ENCODE measurements around the gene ACADS. TPM values are rescaled to one million over a fixed set of nuclear protein-coding genes. Genes with fewer than 3 reads are reported as not detected.

ACADS gene
- polyA plus RNA-seq, 2 donors: 13.7 to 14.9 TPM

- 0 to 1% methylated on average over 28 to 31 of the region's 31 CpGs for WGBS, 2 donors
- peak overlapping the region; percentile 85 to 95 for H3K4me3 ChIP-seq (ENCODE audit: low read depth in 1 of 2, low read length in 2 of 2)
- no peaks in the 10 kb centered on the region for H3K27me3 ChIP-seq (ENCODE audit: control insufficient read depth in 1 of 2, insufficient read depth in 2 of 2, low read length in 2 of 2)
- peak overlapping the region; percentile 87 to 97 for H3K27ac ChIP-seq (ENCODE audit: low read depth in 2 of 2, low read length in 1 of 2)
- H3K36me3 ChIP-seq (ENCODE audit: control insufficient read depth in 2 of 2, insufficient read depth in 2 of 2, low read length in 1 of 2): peaks cover 0 to 2% of the 10 kb centered on the region in 2 donors
- no peaks in the 10 kb centered on the region for H3K9me3 ChIP-seq (ENCODE audit: control insufficient read depth in 2 of 2, insufficient read depth in 1 of 2, low read depth in 1 of 2, low read length in 1 of 2)
- H3K4me1 ChIP-seq (ENCODE audit: control insufficient read depth in 2 of 2, insufficient read depth in 2 of 2, low read length in 1 of 2): peaks cover 0 to 6% of the 10 kb centered on the region in 2 donors
These were observed 37.9 kb upstream of the ACADS start for GRCh38 chr12:120687578-120688289.

- H3K36me3 ChIP-seq (ENCODE audit: control insufficient read depth in 2 of 2, insufficient read depth in 2 of 2, low read length in 1 of 2): peaks cover under 1 to 2% of the 10 kb centered on the region in 2 donors
- WGBS, 2 donors: 9 to 19% methylated on average over 6 of the region's 6 CpGs
- peak overlapping the region; percentile 31 to 85 for H3K4me3 ChIP-seq (ENCODE audit: low read depth in 1 of 2, low read length in 2 of 2)
- H3K27ac ChIP-seq (ENCODE audit: low read depth in 2 of 2, low read length in 1 of 2): peak overlapping the region in 1 of 2 donors; percentile 2
- peaks cover 0 to 6% of the 10 kb centered on the region in 2 donors for H3K4me1 ChIP-seq (ENCODE audit: control insufficient read depth in 2 of 2, insufficient read depth in 2 of 2, low read length in 1 of 2)
- no peaks in the 10 kb centered on the region for H3K9me3 ChIP-seq (ENCODE audit: control insufficient read depth in 2 of 2, insufficient read depth in 1 of 2, low read depth in 1 of 2, low read length in 1 of 2)
- H3K27me3 ChIP-seq (ENCODE audit: control insufficient read depth in 1 of 2, insufficient read depth in 2 of 2, low read length in 2 of 2): no peaks in the 10 kb centered on the region
These were observed 37.0 kb upstream of the ACADS start for GRCh38 chr12:120688527-120689071.

DNA sequence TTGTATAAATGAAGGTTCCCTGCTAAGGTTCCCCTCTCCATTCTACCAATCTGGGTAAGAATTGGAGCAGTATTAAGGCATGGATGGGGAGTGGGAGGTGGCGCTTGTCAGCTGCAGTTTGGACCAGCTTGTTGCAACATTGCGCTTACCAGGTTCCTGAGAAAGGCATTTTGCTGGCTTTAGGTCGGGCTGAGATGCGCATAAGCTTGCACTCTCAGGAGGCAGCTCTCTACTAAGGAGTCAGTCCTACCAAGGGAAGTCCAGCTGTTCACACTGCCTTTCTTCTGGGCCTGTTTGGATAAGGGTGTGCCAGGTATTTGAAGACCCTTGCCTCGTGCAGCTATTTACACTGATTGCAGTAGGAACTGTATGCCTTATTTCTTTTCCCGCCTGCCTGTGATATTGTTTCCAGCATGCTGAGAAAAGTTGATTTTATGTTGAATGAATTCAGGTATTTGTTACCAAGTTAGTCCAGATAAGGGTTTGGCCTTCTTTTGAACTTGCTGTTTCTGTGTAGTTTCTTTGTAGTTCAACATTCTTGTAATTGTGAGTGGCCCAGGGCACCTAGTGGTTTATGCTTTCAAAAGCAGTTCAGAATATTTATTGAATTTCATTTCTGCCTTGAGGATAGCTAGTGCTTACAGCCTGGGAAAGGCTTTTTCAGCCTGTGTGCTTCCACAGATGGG, 36.1 kb upstream of the ACADS start:
- peaks cover 7 to 8% of the 10 kb centered on the region in 2 donors for H3K36me3 ChIP-seq (ENCODE audit: control insufficient read depth in 2 of 2, insufficient read depth in 2 of 2, low read length in 1 of 2)
- no peaks in the 10 kb centered on the region for H3K27me3 ChIP-seq (ENCODE audit: control insufficient read depth in 1 of 2, insufficient read depth in 2 of 2, low read length in 2 of 2)
- WGBS, 2 donors: 50 to 76% methylated on average over 6 of the region's 6 CpGs
- H3K4me1 ChIP-seq (ENCODE audit: control insufficient read depth in 2 of 2, insufficient read depth in 2 of 2, low read length in 1 of 2): peaks cover 0 to 6% of the 10 kb centered on the region in 2 donors
- no peaks in the 10 kb centered on the region for H3K9me3 ChIP-seq (ENCODE audit: control insufficient read depth in 2 of 2, insufficient read depth in 1 of 2, low read depth in 1 of 2, low read length in 1 of 2)
- H3K4me3 ChIP-seq (ENCODE audit: low read depth in 1 of 2, low read length in 2 of 2): no peak overlapping the region
- no peak overlapping the region for H3K27ac ChIP-seq (ENCODE audit: low read depth in 2 of 2, low read length in 1 of 2)

- 83 to 92% methylated on average over 2 of the region's 2 CpGs for WGBS, 2 donors
- Histone ChIP-seq H3K27me3 (ENCODE audit: control insufficient read depth in 1 of 2, insufficient read depth in 2 of 2, low read length in 2 of 2) (no peaks in the 10 kb centered on the region), H3K4me3 (ENCODE audit: low read depth in 1 of 2, low read length in 2 of 2) (no peak overlapping the region), H3K27ac (ENCODE audit: low read depth in 2 of 2, low read length in 1 of 2) (no peak overlapping the region), H3K36me3 (ENCODE audit: control insufficient read depth in 2 of 2, insufficient read depth in 2 of 2, low read length in 1 of 2) (peaks cover 7 to 11% of the 10 kb centered on the region in 2 donors), H3K4me1 (ENCODE audit: control insufficient read depth in 2 of 2, insufficient read depth in 2 of 2, low read length in 1 of 2) (peaks cover 0 to 6% of the 10 kb centered on the region in 2 donors), H3K9me3 (ENCODE audit: control insufficient read depth in 2 of 2, insufficient read depth in 1 of 2, low read depth in 1 of 2, low read length in 1 of 2) (no peaks in the 10 kb centered on the region)
These were observed 35.6 kb upstream of the ACADS start for GRCh38 chr12:120690083-120690450.

DNA sequence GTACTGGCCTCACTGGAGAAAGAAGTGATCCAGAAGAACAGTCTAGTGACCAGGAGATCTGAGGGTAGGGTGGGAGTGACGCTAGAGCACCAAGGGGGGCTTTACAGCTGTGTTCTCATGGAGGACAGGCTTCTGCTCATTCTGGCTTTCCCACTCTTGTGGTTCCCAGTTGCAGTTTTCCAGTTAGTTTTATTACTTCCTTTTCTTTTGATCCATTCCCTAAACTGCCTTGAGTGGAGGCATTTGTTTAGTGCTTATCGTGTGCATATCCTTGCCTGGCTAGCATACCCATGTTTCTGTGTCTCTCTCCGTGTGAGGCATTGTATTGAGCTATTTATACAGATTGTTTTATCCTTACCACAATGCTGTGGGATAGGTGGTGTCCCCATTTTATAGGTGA, 34.6 kb upstream of the ACADS start:
- Histone ChIP-seq H3K4me1 (ENCODE audit: control insufficient read depth in 2 of 2, insufficient read depth in 2 of 2, low read length in 1 of 2) (peaks cover 0 to 6% of the 10 kb centered on the region in 2 donors), H3K27ac (ENCODE audit: low read depth in 2 of 2, low read length in 1 of 2) (no peak overlapping the region), H3K36me3 (ENCODE audit: control insufficient read depth in 2 of 2, insufficient read depth in 2 of 2, low read length in 1 of 2) (peaks cover 11 to 15% of the 10 kb centered on the region in 2 donors), H3K4me3 (ENCODE audit: low read depth in 1 of 2, low read length in 2 of 2) (no peak overlapping the region), H3K27me3 (ENCODE audit: control insufficient read depth in 1 of 2, insufficient read depth in 2 of 2, low read length in 2 of 2) (no peaks in the 10 kb centered on the region), H3K9me3 (ENCODE audit: control insufficient read depth in 2 of 2, insufficient read depth in 1 of 2, low read depth in 1 of 2, low read length in 1 of 2) (no peaks in the 10 kb centered on the region)
- WGBS, 2 donors: 57 to 82% methylated on average over 3 of the region's 3 CpGs

DNA sequence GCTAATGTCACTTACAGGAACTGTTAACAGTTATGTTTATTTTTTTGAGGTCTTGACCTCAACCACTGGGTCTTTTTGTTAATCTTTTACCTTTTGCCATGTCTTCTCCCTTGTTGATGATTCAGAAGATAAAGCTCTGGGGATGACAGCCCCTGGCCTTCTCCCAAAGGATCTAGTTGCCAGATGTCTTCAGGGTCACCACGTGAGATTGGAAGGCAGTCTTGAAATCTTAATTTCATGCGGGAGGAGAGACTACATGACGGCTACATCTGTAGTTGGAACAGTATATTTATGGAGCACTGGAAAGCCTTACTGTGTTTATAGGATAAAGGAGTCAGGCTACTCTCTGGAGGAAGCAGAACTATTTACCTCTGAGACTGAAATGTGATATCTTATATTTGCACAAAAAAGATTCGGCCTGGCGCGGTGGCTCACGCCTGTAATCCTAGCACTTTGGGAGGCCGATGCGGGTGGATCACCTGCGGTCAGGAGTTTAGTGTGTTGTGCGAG, 33.0 kb upstream of the ACADS start:
- H3K27me3 ChIP-seq (ENCODE audit: control insufficient read depth in 1 of 2, insufficient read depth in 2 of 2, low read length in 2 of 2): no peaks in the 10 kb centered on the region
- H3K36me3 ChIP-seq (ENCODE audit: control insufficient read depth in 2 of 2, insufficient read depth in 2 of 2, low read length in 1 of 2): peaks cover 11 to 20% of the 10 kb centered on the region in 2 donors
- no peak overlapping the region for H3K27ac ChIP-seq (ENCODE audit: low read depth in 2 of 2, low read length in 1 of 2)
- 61 to 68% methylated on average over 11 of the region's 11 CpGs for WGBS, 2 donors
- H3K9me3 ChIP-seq (ENCODE audit: control insufficient read depth in 2 of 2, insufficient read depth in 1 of 2, low read depth in 1 of 2, low read length in 1 of 2): no peaks in the 10 kb centered on the region
- H3K4me3 ChIP-seq (ENCODE audit: low read depth in 1 of 2, low read length in 2 of 2): no peak overlapping the region
- peaks cover 0 to 6% of the 10 kb centered on the region in 2 donors for H3K4me1 ChIP-seq (ENCODE audit: control insufficient read depth in 2 of 2, insufficient read depth in 2 of 2, low read length in 1 of 2)

DNA sequence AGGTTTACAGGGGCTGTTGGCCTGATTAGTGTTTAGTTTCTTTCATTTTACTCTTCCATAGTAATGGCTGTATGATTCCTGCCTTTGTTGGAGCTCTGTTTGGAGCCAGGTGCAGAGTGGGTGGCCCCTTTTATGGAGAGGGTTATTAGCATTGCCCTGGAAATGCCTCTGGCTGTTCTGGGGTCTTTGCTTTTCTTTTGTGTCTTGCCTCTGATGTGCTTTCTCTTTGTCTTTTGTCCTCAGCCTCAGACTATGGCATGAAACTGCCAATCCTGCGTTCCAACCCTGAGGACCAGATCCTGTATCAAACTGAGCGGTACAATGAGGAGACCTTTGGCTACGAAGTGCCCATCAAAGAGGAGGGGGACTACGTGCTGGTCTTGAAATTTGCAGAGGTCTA, 31.8 kb upstream of the ACADS start:
- no peak overlapping the region for H3K27ac ChIP-seq (ENCODE audit: low read depth in 2 of 2, low read length in 1 of 2)
- 89 to 90% methylated on average over 4 of the region's 4 CpGs for WGBS, 2 donors
- H3K9me3 ChIP-seq (ENCODE audit: control insufficient read depth in 2 of 2, insufficient read depth in 1 of 2, low read depth in 1 of 2, low read length in 1 of 2): no peaks in the 10 kb centered on the region
- H3K4me1 ChIP-seq (ENCODE audit: control insufficient read depth in 2 of 2, insufficient read depth in 2 of 2, low read length in 1 of 2): peaks cover 0 to 5% of the 10 kb centered on the region in 2 donors
- no peak overlapping the region for H3K4me3 ChIP-seq (ENCODE audit: low read depth in 1 of 2, low read length in 2 of 2)
- H3K36me3 ChIP-seq (ENCODE audit: control insufficient read depth in 2 of 2, insufficient read depth in 2 of 2, low read length in 1 of 2): peaks cover 11 to 27% of the 10 kb centered on the region in 2 donors
- H3K27me3 ChIP-seq (ENCODE audit: control insufficient read depth in 1 of 2, insufficient read depth in 2 of 2, low read length in 2 of 2): no peaks in the 10 kb centered on the region

DNA sequence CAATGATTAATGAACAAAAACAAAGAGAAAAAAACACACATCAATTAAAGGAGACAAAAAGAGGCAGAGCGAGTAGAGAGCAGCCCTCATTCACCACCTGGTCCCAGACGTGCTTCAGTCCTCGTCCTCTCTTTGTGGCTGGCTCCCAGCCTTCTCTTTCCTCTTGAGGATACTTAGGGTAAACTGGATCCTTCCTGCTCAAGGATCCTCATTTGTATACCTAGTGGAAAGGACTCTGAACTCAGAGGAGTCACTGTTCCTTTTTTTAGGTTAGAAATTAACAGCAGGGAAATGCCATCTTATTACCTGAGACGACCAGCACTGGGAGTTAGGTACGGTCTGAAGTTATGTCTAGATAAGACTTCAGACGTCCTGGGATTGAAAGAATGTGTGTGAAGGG, 29.0 kb upstream of the ACADS start:
- no peaks in the 10 kb centered on the region for H3K9me3 ChIP-seq (ENCODE audit: control insufficient read depth in 2 of 2, insufficient read depth in 1 of 2, low read depth in 1 of 2, low read length in 1 of 2)
- H3K27ac ChIP-seq (ENCODE audit: low read depth in 2 of 2, low read length in 1 of 2): no peak overlapping the region
- H3K27me3 ChIP-seq (ENCODE audit: control insufficient read depth in 1 of 2, insufficient read depth in 2 of 2, low read length in 2 of 2): no peaks in the 10 kb centered on the region
- peaks cover 14 to 34% of the 10 kb centered on the region in 2 donors for H3K36me3 ChIP-seq (ENCODE audit: control insufficient read depth in 2 of 2, insufficient read depth in 2 of 2, low read length in 1 of 2)
- H3K4me3 ChIP-seq (ENCODE audit: low read depth in 1 of 2, low read length in 2 of 2): no peak overlapping the region
- no peaks in the 10 kb centered on the region for H3K4me1 ChIP-seq (ENCODE audit: control insufficient read depth in 2 of 2, insufficient read depth in 2 of 2, low read length in 1 of 2)
- WGBS, 2 donors: 70 to 86% methylated on average over 6 of the region's 6 CpGs

DNA sequence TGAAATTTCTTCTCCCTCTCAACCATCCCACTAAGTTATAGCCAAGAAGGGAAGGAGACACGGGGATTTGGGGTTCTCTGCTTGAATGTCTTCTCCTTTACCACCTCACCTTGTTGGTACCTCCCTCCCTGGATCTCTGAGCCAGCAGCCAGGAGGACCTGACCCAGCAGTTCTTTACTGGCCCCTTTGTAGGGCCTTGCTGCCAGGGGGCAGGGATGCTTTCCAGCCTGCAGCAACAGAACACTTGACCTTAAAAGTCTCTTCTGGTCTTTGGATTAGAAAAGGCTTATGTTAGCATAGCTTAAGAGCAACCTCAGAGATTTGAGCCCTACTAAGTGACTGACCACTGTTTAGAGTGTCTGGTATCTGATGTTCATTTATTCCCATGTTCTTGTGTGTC, 28.3 kb upstream of the ACADS start:
- Histone ChIP-seq H3K4me1 (ENCODE audit: control insufficient read depth in 2 of 2, insufficient read depth in 2 of 2, low read length in 1 of 2) (no peaks in the 10 kb centered on the region), H3K36me3 (ENCODE audit: control insufficient read depth in 2 of 2, insufficient read depth in 2 of 2, low read length in 1 of 2) (peaks cover 14 to 34% of the 10 kb centered on the region in 2 donors), H3K9me3 (ENCODE audit: control insufficient read depth in 2 of 2, insufficient read depth in 1 of 2, low read depth in 1 of 2, low read length in 1 of 2) (no peaks in the 10 kb centered on the region), H3K4me3 (ENCODE audit: low read depth in 1 of 2, low read length in 2 of 2) (no peak overlapping the region), H3K27me3 (ENCODE audit: control insufficient read depth in 1 of 2, insufficient read depth in 2 of 2, low read length in 2 of 2) (no peaks in the 10 kb centered on the region), H3K27ac (ENCODE audit: low read depth in 2 of 2, low read length in 1 of 2) (no peak overlapping the region)
- 69 to 97% methylated on average over 1 of the region's 1 CpG for WGBS, 2 donors

Measured in esophagus (tissue), 2 donors.